SU-DHL-6 (cell line): ENCODE results near the gene SPSB1.

Experiments used
- H2AFZ ChIP-seq: fragments of 200-600 bp; sonication (generic); 2 replicates; pipeline ENCODE4 v1.6.1; 2014; ENCODE audit warnings: low read depth, mild to moderate bottlenecking, moderate library complexity, mixed read lengths, antibody characterized with exemption, low read length; ENCODE audit not compliant: severe bottlenecking
- H3F3A ChIP-seq: fragments of 200-600 bp; shearing (Covaris generic); 2 replicates; pipeline ENCODE4 v1.6.0; 2016; ENCODE audit warnings: antibody characterized with exemption, mild to moderate bottlenecking; ENCODE audit not compliant: insufficient read depth
- H3K27ac ChIP-seq: fragments of 200-600 bp; sonication (generic); 2 replicates; pipeline ENCODE4 v1.5.1; 2016; ENCODE audit warnings: low read depth, mild to moderate bottlenecking, low read length, moderate library complexity, mixed read lengths
- H3K27me3 ChIP-seq: fragments of 200-600 bp; sonication (generic), shearing (Covaris generic); 2 replicates; pipeline ENCODE4 v1.6.0; 2014; ENCODE audit warnings: mild to moderate bottlenecking, low read length
- H3K36me3 ChIP-seq: fragments of 200-600 bp; sonication (generic); 2 replicates; pipeline ENCODE4 v1.6.1; 2014; ENCODE audit warnings: mild to moderate bottlenecking, low read length, mixed read lengths
- H3K4me2 ChIP-seq: fragments of 300-600, 200-600 bp; shearing (Covaris generic), sonication (generic); 2 replicates; pipeline ENCODE4 v1.6.0; 2014; ENCODE audit warnings: low read length, low read depth, mild to moderate bottlenecking; ENCODE audit not compliant: poor library complexity, severe bottlenecking
- H3K4me3 ChIP-seq: fragments of 200-600 bp; sonication (generic); 2 replicates; pipeline ENCODE4 v1.5.1; 2014; ENCODE audit warnings: antibody characterized with exemption, low read length, mild to moderate bottlenecking, mixed read lengths; ENCODE audit not compliant: insufficient read depth, poor library complexity, severe bottlenecking
- H3K79me2 ChIP-seq: fragments of 200-600 bp; sonication (generic); 2 replicates; pipeline ENCODE4 v1.6.1; 2014; ENCODE audit warnings: mild to moderate bottlenecking, low read length, moderate library complexity; ENCODE audit not compliant: insufficient read depth
- H3K9ac ChIP-seq: fragments of 200-600 bp; sonication (generic); 2 replicates; pipeline ENCODE4 v1.7.0; 2014; ENCODE audit warnings: mild to moderate bottlenecking, low read length
- H3K9me2 ChIP-seq: fragments of 200-600 bp; sonication (generic); replicated peaks from 2 replicates; pipeline ENCODE4 v1.6.1; 2014; ENCODE audit warnings: low read length; ENCODE audit not compliant: insufficient read depth
- H3K9me3 ChIP-seq: fragments of 200-600 bp; sonication (generic); 2 replicates; pipeline ENCODE4 v1.6.1; 2014; ENCODE audit warnings: low read length, mixed read lengths; ENCODE audit not compliant: insufficient read depth
- H4K20me1 ChIP-seq: fragments of 200-600 bp; sonication (generic); 2 replicates; pipeline ENCODE4 v1.6.1; 2014; ENCODE audit warnings: low read depth, mild to moderate bottlenecking, antibody characterized with exemption, low read length, moderate library complexity, mixed read lengths
- EZH2phosphoT487 ChIP-seq: fragments of 200-600 bp; sonication (generic), shearing (Covaris generic); conservative IDR thresholded peaks from 2 replicates; pipeline ENCODE4 v1.6.1; 2018; ENCODE audit warnings: mild to moderate bottlenecking, antibody characterized with exemption, low read length, moderate library complexity, mixed read lengths
- TF ChIP-seq, protein P1 (sequence below): fragments of 200-600 bp; sonication (generic); IDR thresholded peaks from one replicate; pipeline ENCODE4 v1.5.1; 2017; ENCODE audit warnings: antibody characterized with exemption, mild to moderate bottlenecking, low read length, moderate library complexity; ENCODE audit not compliant: insufficient read depth, poor library complexity, severe bottlenecking

Gene SPSB1

GRCh38 chr1:9316512-9316911 is 23.8 kb downstream of the SPSB1 start:
- Histone ChIP-seq H3K27me3 (no peaks in the 10 kb centered on the region), H3K4me2 (no peak overlapping the region), H3K9ac (no peak overlapping the region), H3K79me2 (no peaks in the 10 kb centered on the region), H4K20me1 (no peaks in the 10 kb centered on the region), H3K4me3 (no peak overlapping the region), H3K9me3 (no peaks in the 10 kb centered on the region), H2AFZ (no peak overlapping the region), H3F3A (no peaks in the 10 kb centered on the region), H3K36me3 (no peaks in the 10 kb centered on the region), H3K9me2 (no peaks in the 10 kb centered on the region), H3K27ac (no peak overlapping the region)
- no peak for TF ChIP-seq EZH2phosphoT487
- TF ChIP-seq, protein P1, sequence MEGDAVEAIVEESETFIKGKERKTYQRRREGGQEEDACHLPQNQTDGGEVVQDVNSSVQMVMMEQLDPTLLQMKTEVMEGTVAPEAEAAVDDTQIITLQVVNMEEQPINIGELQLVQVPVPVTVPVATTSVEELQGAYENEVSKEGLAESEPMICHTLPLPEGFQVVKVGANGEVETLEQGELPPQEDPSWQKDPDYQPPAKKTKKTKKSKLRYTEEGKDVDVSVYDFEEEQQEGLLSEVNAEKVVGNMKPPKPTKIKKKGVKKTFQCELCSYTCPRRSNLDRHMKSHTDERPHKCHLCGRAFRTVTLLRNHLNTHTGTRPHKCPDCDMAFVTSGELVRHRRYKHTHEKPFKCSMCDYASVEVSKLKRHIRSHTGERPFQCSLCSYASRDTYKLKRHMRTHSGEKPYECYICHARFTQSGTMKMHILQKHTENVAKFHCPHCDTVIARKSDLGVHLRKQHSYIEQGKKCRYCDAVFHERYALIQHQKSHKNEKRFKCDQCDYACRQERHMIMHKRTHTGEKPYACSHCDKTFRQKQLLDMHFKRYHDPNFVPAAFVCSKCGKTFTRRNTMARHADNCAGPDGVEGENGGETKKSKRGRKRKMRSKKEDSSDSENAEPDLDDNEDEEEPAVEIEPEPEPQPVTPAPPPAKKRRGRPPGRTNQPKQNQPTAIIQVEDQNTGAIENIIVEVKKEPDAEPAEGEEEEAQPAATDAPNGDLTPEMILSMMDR = no peak

DNA sequence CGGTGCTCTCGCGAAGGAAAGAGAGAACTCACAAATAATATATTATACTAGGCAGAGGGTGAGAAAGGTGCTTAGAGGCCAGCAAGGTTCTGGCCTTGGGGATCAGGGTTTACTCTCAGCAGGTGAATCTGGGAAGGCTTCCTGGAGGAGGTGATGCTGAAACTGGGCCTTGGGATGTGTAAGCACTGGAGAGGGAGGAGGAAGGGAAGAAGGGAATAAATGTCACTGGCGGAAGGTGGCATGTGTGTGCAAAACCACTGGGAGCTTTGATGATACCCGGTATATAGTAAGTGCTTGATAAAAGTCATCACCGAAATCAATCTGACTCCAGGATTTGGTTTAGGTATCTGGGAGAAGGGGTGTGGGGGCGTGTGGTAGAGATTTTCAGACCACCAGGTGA is 24.4 kb downstream of the SPSB1 start:
- Histone ChIP-seq H3K9ac (no peak overlapping the region), H3K4me3 (no peak overlapping the region), H4K20me1 (no peaks in the 10 kb centered on the region), H3K9me3 (no peaks in the 10 kb centered on the region), H3K27ac (no peak overlapping the region), H3K36me3 (no peaks in the 10 kb centered on the region), H3K27me3 (no peaks in the 10 kb centered on the region), H2AFZ (no peak overlapping the region), H3K4me2 (no peak overlapping the region), H3K79me2 (no peaks in the 10 kb centered on the region), H3F3A (no peaks in the 10 kb centered on the region), H3K9me2 (no peaks in the 10 kb centered on the region)
- TF ChIP-seq, protein P1 = no peak
- TF ChIP-seq EZH2phosphoT487 = no peak

DNA sequence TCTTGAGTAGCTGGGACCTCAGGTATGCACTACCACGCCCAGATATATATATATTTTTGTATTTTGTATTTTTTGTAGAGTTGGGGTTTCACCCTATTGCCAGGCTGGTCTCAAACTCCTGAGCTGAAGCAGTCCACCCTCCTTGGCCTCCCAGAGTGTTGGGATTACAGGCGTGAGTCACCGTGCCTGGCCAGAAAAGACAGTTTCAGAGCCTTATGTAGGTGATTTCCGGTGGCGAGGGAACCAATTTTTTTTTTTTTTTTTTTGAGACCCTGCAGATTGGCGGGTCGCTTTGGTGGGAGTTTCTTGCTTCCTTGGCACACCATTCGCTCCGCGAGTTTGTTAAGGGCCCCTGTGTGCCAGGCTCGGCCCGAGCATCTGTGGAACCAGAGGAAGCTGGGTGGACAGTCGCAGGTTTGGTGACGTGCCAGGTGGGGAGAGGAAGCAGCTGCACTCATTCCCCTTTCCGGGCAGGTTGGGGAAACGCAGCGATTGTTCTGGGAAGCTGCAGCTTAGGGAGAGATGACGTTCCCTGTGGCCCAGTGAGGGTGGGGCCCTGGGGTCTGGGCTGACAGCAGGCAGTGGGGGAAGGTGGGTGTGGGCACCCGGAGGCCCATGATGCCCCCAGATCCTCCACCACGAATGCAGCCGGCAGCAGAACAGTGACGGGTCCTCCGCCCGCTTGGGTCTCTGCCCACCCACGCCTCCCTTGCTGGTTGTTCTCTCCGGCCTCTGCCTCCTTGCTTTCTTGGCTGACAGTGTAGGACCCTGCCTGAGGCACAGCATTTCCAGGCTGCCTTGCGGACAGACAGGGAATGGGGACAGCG is 25.1 kb downstream of the SPSB1 start:
- Histone ChIP-seq H3K4me3 (no peak overlapping the region), H3K36me3 (no peaks in the 10 kb centered on the region), H3K9me3 (no peaks in the 10 kb centered on the region), H3F3A (no peaks in the 10 kb centered on the region), H4K20me1 (no peaks in the 10 kb centered on the region), H3K9me2 (no peaks in the 10 kb centered on the region), H3K27me3 (no peaks in the 10 kb centered on the region), H3K9ac (no peak overlapping the region), H3K27ac (no peak overlapping the region), H3K4me2 (no peak overlapping the region), H2AFZ (no peak overlapping the region), H3K79me2 (no peaks in the 10 kb centered on the region)
- no peak for TF ChIP-seq EZH2phosphoT487
- TF ChIP-seq, protein P1 = no peak
